ENCODE measurements around the gene BRSK2. TPM values are rescaled to one million over a fixed set of nuclear protein-coding genes. Genes with fewer than 3 reads are reported as not detected.

Gene BRSK2
- total RNA-seq, 2 donors from 2014 or later: 67.5 to 113 TPM

DNA sequence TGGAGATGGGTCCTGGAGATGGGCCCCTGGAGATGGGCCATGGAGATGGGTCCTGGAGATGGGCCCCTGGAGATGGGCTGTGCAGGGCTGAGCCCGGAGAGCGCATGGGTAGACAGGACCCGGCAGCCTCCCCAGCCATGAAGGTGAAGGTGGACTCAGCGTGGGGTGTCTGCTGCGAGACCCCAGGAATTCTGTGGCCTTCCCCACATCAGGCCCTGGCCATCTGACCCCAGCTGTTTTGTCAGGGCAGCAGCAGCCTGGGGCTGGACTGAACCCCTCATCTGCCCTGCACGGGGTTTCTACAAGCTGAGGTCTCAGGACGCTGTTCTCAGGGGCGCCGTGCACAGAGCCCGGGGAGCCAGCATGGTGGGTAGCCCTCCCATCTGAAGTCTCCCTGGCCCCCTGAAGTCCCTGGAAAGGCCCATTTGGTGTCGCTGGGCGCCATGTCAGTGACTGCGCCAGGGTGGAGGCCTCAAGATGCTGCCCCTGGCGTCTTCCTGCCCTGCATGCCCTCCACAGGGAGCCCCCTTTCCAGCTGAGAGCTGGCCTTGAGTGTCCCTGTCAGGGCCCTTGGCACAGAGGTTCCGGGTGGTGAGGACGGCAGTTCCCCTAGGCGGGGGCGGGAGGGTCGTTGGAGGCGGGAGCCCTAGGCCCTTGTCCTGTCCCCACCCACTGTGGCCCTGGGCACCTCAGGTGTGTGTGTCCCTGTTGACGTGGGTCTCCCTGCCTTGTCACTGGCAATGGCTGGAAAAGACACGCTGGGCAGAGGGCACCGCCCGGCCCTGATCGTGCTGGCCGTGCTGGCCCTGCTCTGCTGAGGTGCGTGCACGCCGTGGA, 5.4 kb downstream of the BRSK2 start:
- Histone ChIP-seq H3K4me1 (peaks cover 52% of the 10 kb centered on the region), H3K27ac (no peak overlapping the region), H3K4me3 (no peak overlapping the region), H3K36me3 (replicated peaks in 1 of 2; ENCODE audit: insufficient read depth in 1 of 2, low read depth in 2 of 2) (no peaks in the 10 kb centered on the region), H3K9me3 (no peaks in the 10 kb centered on the region), H3K27me3 (no peaks in the 10 kb centered on the region)
- DNase-seq (peak in 1 of 4 donors; percentile 16), ATAC-seq (no peak)
- 91 to 93% methylated on average over 15 to 28 of the region's 29 CpGs for WGBS, 2 donors
- TF ChIP-seq, protein P1, sequence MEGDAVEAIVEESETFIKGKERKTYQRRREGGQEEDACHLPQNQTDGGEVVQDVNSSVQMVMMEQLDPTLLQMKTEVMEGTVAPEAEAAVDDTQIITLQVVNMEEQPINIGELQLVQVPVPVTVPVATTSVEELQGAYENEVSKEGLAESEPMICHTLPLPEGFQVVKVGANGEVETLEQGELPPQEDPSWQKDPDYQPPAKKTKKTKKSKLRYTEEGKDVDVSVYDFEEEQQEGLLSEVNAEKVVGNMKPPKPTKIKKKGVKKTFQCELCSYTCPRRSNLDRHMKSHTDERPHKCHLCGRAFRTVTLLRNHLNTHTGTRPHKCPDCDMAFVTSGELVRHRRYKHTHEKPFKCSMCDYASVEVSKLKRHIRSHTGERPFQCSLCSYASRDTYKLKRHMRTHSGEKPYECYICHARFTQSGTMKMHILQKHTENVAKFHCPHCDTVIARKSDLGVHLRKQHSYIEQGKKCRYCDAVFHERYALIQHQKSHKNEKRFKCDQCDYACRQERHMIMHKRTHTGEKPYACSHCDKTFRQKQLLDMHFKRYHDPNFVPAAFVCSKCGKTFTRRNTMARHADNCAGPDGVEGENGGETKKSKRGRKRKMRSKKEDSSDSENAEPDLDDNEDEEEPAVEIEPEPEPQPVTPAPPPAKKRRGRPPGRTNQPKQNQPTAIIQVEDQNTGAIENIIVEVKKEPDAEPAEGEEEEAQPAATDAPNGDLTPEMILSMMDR (IDR thresholded peaks at IDR 0.05): no peak
- TF ChIP-seq POLR2A (IDR thresholded peaks at IDR 0.05): no peak
- intact Hi-C loops (cut with DNase I): loop anchor here (10.0 kb wide), 1 partner anchor 190 kb away; no protein-coding TSS in a partner anchor

DNA sequence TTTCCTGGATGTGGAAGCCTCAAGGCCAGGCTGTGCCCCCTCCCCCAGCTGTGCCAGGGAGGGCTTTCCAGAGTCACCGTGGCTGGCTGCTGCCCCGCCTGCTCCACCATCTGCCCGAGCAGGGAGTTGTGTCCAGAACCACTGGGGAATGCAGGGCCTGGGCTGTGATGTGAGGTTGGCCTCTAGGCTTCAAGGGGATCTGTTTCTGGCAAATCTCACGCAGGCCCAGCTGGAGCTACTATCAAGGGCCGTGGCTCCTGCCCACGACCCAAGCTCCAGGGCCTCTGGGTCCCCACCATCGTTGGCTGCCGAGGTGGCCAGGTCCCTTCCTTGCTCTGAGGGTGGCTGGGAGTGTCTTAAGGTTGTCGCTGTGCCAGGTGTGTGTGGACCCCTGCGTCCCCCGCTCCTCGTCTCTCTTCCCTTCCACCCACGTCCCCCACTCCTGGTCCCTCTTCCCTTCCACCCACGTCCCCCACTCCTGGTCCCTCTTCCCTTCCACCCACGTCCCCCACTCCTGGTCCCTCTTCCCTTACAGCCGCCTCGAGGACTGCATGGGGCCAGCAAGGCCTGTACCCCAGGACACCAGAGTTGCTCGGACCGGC, 6.1 kb downstream of the BRSK2 start:
- intact Hi-C loops (cut with DNase I): loop anchor here (10.0 kb wide), 1 partner anchor 191 kb away; no protein-coding TSS in a partner anchor
- Histone ChIP-seq H3K27me3 (no peaks in the 10 kb centered on the region), H3K27ac (no peak overlapping the region), H3K4me1 (peaks cover 51% of the 10 kb centered on the region), H3K36me3 (replicated peaks in 1 of 2; ENCODE audit: insufficient read depth in 1 of 2, low read depth in 2 of 2) (no peaks in the 10 kb centered on the region), H3K9me3 (no peaks in the 10 kb centered on the region), H3K4me3 (no peak overlapping the region)
- ATAC-seq (no peak), DNase-seq (no peak)
- WGBS, 2 donors: 85 to 86% methylated on average over 15 to 19 of the region's 19 CpGs
- TF ChIP-seq, protein P1 (IDR thresholded peaks at IDR 0.05): no peak
- TF ChIP-seq POLR2A (IDR thresholded peaks at IDR 0.05): no peak

DNA sequence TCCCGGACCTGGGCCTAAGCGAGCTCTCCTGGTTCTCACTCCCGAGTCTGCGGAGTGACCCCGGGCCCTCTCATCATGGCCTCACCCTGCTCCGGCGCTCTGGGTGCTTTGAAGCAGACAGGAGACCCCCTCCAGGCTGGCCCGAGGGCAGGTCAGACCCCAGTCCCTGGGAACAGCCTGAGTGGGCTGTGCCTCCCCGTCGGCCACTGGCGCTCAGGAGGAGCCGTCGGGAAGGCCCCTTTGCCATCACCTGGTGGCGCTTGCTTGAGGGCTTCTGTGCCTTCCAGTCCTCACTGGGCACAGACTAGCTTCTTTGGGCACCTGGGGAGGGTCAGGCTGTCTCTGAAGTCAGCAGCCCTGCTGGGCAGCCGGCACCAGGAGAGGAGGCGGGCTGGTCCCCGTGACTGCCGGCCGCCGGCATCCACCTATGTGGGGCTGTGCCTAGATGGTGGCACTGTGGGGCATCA, 6.7 kb downstream of the BRSK2 start:
- 92 to 95% methylated on average over 12 to 20 of the region's 20 CpGs for WGBS, 2 donors
- no peak overlapping the region for H3K27ac ChIP-seq
- intact Hi-C loops (cut with DNase I): loop anchor here (10.0 kb wide), 1 partner anchor 192 kb away; no protein-coding TSS in a partner anchor
- H3K4me3 ChIP-seq: no peak overlapping the region
- H3K27me3 ChIP-seq: no peaks in the 10 kb centered on the region
- peaks cover 51% of the 10 kb centered on the region for H3K4me1 ChIP-seq
- no peak for ATAC-seq
- H3K9me3 ChIP-seq: no peaks in the 10 kb centered on the region
- TF ChIP-seq, protein P1 (IDR thresholded peaks at IDR 0.05): no peak
- no peak for TF ChIP-seq POLR2A (IDR thresholded peaks at IDR 0.05)
- DNase-seq: peak in 1 of 4 donors; percentile 11
- no peaks in the 10 kb centered on the region for H3K36me3 ChIP-seq (replicated peaks in 1 of 2; ENCODE audit: insufficient read depth in 1 of 2, low read depth in 2 of 2)

DNA sequence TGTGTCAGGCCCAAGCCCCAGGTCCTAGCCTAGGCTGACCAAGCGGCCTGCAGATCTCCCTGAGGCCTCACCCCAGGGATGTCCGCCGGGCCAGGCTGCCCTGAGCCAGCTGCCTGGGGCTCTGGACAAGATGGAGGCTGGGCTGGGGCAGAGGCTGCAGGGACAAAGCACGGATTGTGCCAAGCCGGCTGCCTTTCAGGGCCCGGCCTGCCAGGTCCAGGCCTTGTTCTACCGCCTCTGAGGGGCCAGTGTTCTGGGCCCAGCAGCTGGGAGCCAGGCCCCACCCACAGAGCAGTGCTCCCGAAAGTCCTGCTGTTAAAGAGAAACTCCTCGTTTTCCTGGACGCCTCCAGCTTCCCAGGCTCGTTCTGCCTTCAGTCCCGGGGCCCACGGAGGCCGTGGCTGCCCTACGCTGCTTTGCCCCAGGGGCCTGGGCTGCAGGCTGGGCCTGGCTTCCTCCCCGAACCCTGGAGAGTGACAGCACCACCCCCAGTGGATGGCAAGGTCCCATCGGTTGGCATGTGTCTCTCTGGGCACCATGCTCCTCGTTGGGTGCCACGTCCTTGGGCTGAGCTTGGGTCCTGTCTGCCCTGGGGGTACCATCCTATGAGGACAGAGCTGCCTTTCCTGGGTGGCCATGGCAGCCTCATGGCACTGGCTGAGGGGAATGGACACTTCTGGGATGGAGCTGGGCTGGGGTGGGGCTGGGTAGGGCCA, 7.6 kb downstream of the BRSK2 start:
- H3K4me1 ChIP-seq: peaks cover 51% of the 10 kb centered on the region
- no peak for ATAC-seq
- TF ChIP-seq, protein P1 (IDR thresholded peaks at IDR 0.05): no peak
- no peak for TF ChIP-seq POLR2A (IDR thresholded peaks at IDR 0.05)
- no peaks in the 10 kb centered on the region for H3K36me3 ChIP-seq (replicated peaks in 1 of 2; ENCODE audit: insufficient read depth in 1 of 2, low read depth in 2 of 2)
- no peaks in the 10 kb centered on the region for H3K9me3 ChIP-seq
- H3K4me3 ChIP-seq: no peak overlapping the region
- intact Hi-C loops (cut with DNase I): loop anchor here (10.0 kb wide), 1 partner anchor 193 kb away; no protein-coding TSS in a partner anchor
- peak in 1 of 4 donors; percentile 10 for DNase-seq
- no peaks in the 10 kb centered on the region for H3K27me3 ChIP-seq
- H3K27ac ChIP-seq: no peak overlapping the region
- 76 to 77% methylated on average over 3 to 18 of the region's 19 CpGs for WGBS, 2 donors
